GM23248 (cell line): Measurements from ENCODE around the gene CHAF1A. TPM values are rescaled to one million over a fixed set of nuclear protein-coding genes. Genes with fewer than 3 reads are reported as not detected.

Experiments used
- DNase-seq: peaks from one replicate; pipeline ENCODE4 v3.0.0-alpha.2; 2015
- H2AFZ ChIP-seq: fragments of 200-600 bp; sonication (generic); 2 replicates; pipeline ENCODE4 v1.6.1; 2016; ENCODE audit warnings: antibody characterized with exemption
- H3F3A ChIP-seq: fragments of 200-600 bp; sonication (generic); 2 replicates; pipeline ENCODE4 v1.6.1; 2016; ENCODE audit warnings: mild to moderate bottlenecking, antibody characterized with exemption, mixed run types; ENCODE audit not compliant: insufficient read depth
- H3K27ac ChIP-seq: fragments of 200-600 bp; sonication (generic); 2 replicates; pipeline ENCODE4 v1.5.1; 2016; ENCODE audit warnings: mild to moderate bottlenecking
- H3K27me3 ChIP-seq: fragments of 200-600 bp; sonication (generic); replicated peaks from 2 replicates; pipeline ENCODE4 v1.6.1; 2016; ENCODE audit warnings: mild to moderate bottlenecking; ENCODE audit not compliant: insufficient read depth
- H3K36me3 ChIP-seq: fragments of 200-600 bp; sonication (generic); 2 replicates; pipeline ENCODE4 v1.6.1; 2016; ENCODE audit warnings: low read depth, mild to moderate bottlenecking
- H3K4me1 ChIP-seq: fragments of 200-600 bp; sonication (generic); 2 replicates; pipeline ENCODE4 v1.6.1; 2016; ENCODE audit warnings: mild to moderate bottlenecking; ENCODE audit not compliant: insufficient read depth
- H3K4me2 ChIP-seq: fragments of 200-600 bp; sonication (generic); one replicate; pipeline ENCODE4 v1.6.1; 2016; ENCODE audit warnings: mild to moderate bottlenecking; ENCODE audit not compliant: unreplicated experiment
- H3K4me3 ChIP-seq: fragments of 200-600 bp; sonication (generic); 2 replicates; pipeline ENCODE4 v1.5.1; 2016; ENCODE audit warnings: mild to moderate bottlenecking
- H3K79me2 ChIP-seq: fragments of 200-600 bp; sonication (generic); 2 replicates; pipeline ENCODE4 v1.6.1; 2016; ENCODE audit warnings: mild to moderate bottlenecking; ENCODE audit not compliant: insufficient read depth
- H3K9ac ChIP-seq: fragments of 200-600 bp; sonication (generic); 2 replicates; pipeline ENCODE4 v1.6.1; 2016; ENCODE audit warnings: mild to moderate bottlenecking
- H3K9me2 ChIP-seq: fragments of 200-600 bp; sonication (generic); 2 replicates; pipeline ENCODE4 v1.6.1; 2016; ENCODE audit warnings: mixed run types, mild to moderate bottlenecking, moderate library complexity; ENCODE audit not compliant: insufficient read depth
- H3K9me3 ChIP-seq: fragments of 200-600 bp; sonication (generic); one replicate; pipeline ENCODE4 v1.6.1; 2017; ENCODE audit warnings: low read depth
- H4K20me1 ChIP-seq: fragments of 200-600 bp; sonication (generic); 2 replicates; pipeline ENCODE4 v1.6.0; 2016; ENCODE audit not compliant: insufficient read depth
- EZH2 ChIP-seq: fragments of 200-600 bp; sonication (generic); IDR thresholded peaks from 2 replicates; pipeline ENCODE4 v1.6.1; 2018; ENCODE audit warnings: antibody characterized with exemption, mild to moderate bottlenecking; ENCODE audit not compliant: insufficient read depth, poor library complexity, severe bottlenecking
- EZH2phosphoT487 ChIP-seq: fragments of 200-600 bp; sonication (generic); IDR thresholded peaks from 2 replicates; pipeline ENCODE4 v1.6.1; 2018; ENCODE audit warnings: antibody characterized with exemption, moderate library complexity, mild to moderate bottlenecking, low read depth; ENCODE audit not compliant: insufficient read depth
- WGBS, 2 experiments: methylation state at CpG; one replicate each; pipeline ENCODE4 v1.1.6; 2015 to 2017; ENCODE audit warnings: low lambda C conversion rate in 2 of 2, low coverage in 1 of 2; ENCODE audit errors: missing lambda C conversion rate in 2 of 2; 5-methylcytosine and 5-hydroxymethylcytosine counted together
- in situ Hi-C: fragments of 300-500 bp; cut with MboI; formaldehyde crosslinking; loops from 2 replicates; pipeline ENCODE4 v1.15.0; 2020
- polyA plus RNA-seq: library from polyadenylated mRNA; unstranded; fragments of >200 nt; fragmentation: Nextera tagmentation; extraction: Ambion mirVana; gene quantifications from 2 replicates; pipeline ENCODE4 v1.2.1, GENCODE V29; 2016
- total RNA-seq: library from RNA; depleted of rRNA; stranded (reverse); fragments of >200 nt; shearing (Covaris generic); gene quantifications from 2 replicates; pipeline ENCODE4 v1.2.3, GENCODE V29; 2014

The CHAF1A gene
- total and polyA plus RNA-seq, 2 experiments from 2014 or later = 11.6 to 12.6 TPM

DNA sequence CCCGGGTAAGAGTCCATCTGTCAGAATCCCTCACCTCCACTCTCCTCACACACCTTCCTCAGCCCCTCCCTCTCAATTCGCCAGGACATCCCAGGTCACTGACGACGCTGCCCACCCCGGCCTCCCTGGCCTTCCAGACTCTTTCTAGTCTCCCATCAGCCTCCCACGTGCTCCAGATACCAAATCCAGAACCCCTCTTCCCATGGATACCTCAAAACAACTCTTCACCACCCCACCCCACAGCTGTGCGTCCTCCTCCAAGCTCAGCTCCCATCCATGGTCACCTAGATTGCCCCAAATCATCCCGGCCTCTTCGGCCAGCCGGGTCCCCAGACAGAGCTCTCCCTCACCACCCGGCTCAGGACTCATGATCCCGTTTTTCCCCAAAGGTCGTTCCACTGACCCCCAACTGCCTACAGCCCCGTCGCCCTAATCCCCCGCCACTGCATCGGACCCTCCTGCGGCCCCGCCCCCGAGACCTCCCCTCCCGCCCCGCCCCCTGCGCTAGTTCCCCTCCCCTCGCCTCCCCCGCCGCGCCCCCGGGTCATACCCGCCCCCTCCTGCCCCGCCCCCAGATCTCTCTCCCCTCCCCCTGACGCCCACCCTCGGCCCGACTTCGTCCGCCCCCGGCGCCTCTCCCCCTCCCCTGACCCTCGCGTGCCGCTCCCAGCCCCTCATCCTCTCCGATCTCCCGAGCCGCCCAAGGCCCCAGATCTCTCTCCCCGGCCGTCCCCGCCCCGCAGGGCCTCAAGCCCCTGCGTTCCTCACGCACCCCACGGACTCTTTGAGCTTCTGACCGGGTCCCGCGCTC, 54.6 kb downstream of the CHAF1A start:
- Histone ChIP-seq H3K4me3 (peak overlapping the region; percentile 85), H3K9ac (peak overlapping the region; percentile 98), H3K9me3 (no peaks in the 10 kb centered on the region), H2AFZ (no peak overlapping the region), H3K79me2 (peaks cover 48% of the 10 kb centered on the region), H3K27me3 (no peaks in the 10 kb centered on the region), H3K4me1 (peaks cover 8% of the 10 kb centered on the region; the same call in 1 of the 2 replicates), H3K27ac (peak overlapping the region; percentile 94), H3K9me2 (no peaks in the 10 kb centered on the region), H4K20me1 (no peaks in the 10 kb centered on the region), H3K4me2 (peak overlapping the region; percentile 93), H3K36me3 (no peaks in the 10 kb centered on the region), H3F3A (0 out of 2 replicates have a peak, but pooled peaks cover 4% of the 10 kb centered on the region)
- in situ Hi-C loops = no loop called here
- WGBS, 2 experiments = 1 to 3% methylated on average over 10 to 51 of the region's 53 CpGs
- no peak for TF ChIP-seq EZH2phosphoT487
- TF ChIP-seq EZH2 = no peak
- peak; percentile 75 for DNase-seq

- peaks cover 40% of the 10 kb centered on the region for H3K79me2 ChIP-seq
- H3K36me3 ChIP-seq = no peaks in the 10 kb centered on the region
- H3K9me3 ChIP-seq = no peaks in the 10 kb centered on the region
- WGBS, 2 experiments = 4 to 7% methylated on average over 40 to 52 of the region's 52 CpGs
- H3K27ac ChIP-seq = peak within 1 kb of the TSS; percentile 94
- H3K4me2 ChIP-seq = peak within 1 kb of the TSS; percentile 93
- TF ChIP-seq EZH2 (no peak), EZH2phosphoT487 (no peak)
- H3K9ac ChIP-seq = peak within 1 kb of the TSS; percentile 98
- in situ Hi-C loops = no loop called here
- H3F3A ChIP-seq = 0 out of 2 replicates have a peak, but pooled peaks cover 4% of the 10 kb centered on the region
- peak; percentile 100 for DNase-seq
- H3K4me3 ChIP-seq = peak within 1 kb of the TSS; percentile 85
- H3K4me1 ChIP-seq = peaks cover 8% of the 10 kb centered on the region; the same call in 1 of the 2 replicates
- peak within 1 kb of the TSS; percentile 60 for H2AFZ ChIP-seq
- no peaks in the 10 kb centered on the region for H4K20me1 ChIP-seq
- no peaks in the 10 kb centered on the region for H3K27me3 ChIP-seq
- H3K9me2 ChIP-seq = no peaks in the 10 kb centered on the region
Observed at GRCh38 chr19:4457654-4458395, 55.4 kb downstream of the CHAF1A start, which contains the start of gene UBXN6. TSS of gene UBXN6 (minus strand) at chr19:4457794. CDS start at chr19:4457697, 97 bp downstream.

DNA sequence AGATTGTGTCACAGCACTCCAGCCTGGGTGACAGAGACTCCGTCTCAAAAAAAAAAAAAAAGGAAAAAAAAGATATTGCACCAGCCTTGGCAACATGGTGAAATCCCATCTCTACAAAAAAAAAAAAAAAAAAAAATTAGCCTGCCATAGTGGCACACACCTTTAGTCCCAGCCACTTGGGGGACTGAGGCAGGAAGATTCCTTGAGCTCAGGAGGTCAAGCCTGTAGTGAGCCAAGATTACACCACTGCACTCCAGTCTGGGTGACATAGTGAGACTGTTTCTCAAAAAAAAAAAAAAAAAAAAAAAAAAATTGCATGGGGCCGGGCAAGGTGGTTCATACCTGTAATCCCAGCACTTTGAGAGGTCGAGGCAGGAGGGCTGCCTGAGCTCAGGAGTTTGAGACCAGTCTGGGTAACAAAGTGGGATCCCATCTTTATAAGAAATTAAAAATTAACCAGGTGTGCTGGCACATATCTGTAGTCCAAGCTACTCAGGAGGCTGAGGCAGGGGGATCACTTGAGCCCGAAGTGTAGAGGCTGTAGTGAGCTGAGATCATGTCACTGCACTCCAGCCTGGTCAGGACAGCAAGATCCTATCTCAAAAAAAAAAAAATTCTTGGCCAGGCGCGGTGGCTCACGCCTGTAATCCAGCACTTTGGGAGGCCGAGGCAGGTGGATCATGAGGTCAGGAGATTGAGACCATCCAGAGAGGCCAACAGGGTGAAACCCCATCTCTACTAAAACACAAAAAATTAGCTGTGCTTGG, 62.6 kb downstream of the CHAF1A start:
- Histone ChIP-seq H3K9me3 (no peaks in the 10 kb centered on the region), H3K27me3 (no peaks in the 10 kb centered on the region), H3K79me2 (no peaks in the 10 kb centered on the region), H3K4me3 (no peak overlapping the region), H2AFZ (no peak overlapping the region), H3K9ac (no peak overlapping the region), H3K4me1 (no peaks in the 10 kb centered on the region), H3F3A (no peaks in the 10 kb centered on the region), H4K20me1 (no peaks in the 10 kb centered on the region), H3K4me2 (no peak overlapping the region), H3K36me3 (no peaks in the 10 kb centered on the region), H3K9me2 (no peaks in the 10 kb centered on the region), H3K27ac (no peak overlapping the region)
- 66 to 68% methylated on average over 6 to 8 of the region's 8 CpGs for WGBS, 2 experiments
- in situ Hi-C loops = no loop called here
- no peak for DNase-seq
- TF ChIP-seq EZH2 (no peak), EZH2phosphoT487 (no peak)

GRCh38 chr19:4467835-4468234, 65.4 kb downstream of the CHAF1A start:
- whole genome bisulfite sequencing, 2 experiments = 63 to 64% methylated on average over 3 of the region's 3 CpGs
- Histone ChIP-seq H3K36me3 (no peaks in the 10 kb centered on the region), H3K9ac (no peak overlapping the region), H3K9me2 (no peaks in the 10 kb centered on the region), H3K4me2 (no peak overlapping the region), H3K4me1 (no peaks in the 10 kb centered on the region; the same call in 1 of the 2 replicates), H3K79me2 (peaks cover 6% of the 10 kb centered on the region), H3K27me3 (no peaks in the 10 kb centered on the region), H2AFZ (no peak overlapping the region), H3K4me3 (no peak overlapping the region), H3K9me3 (no peaks in the 10 kb centered on the region), H4K20me1 (no peaks in the 10 kb centered on the region), H3K27ac (no peak overlapping the region), H3F3A (peaks cover 6% of the 10 kb centered on the region; the same call in 1 of the 2 replicates)
- in situ Hi-C loops = no loop called here
- TF ChIP-seq EZH2phosphoT487 (no peak), EZH2 (no peak)
- no peak for DNase-seq
